GM21529 (cell line): ENCODE results near the gene ESRRA.
A peak's percentile ranks its signal among the peaks of the same experiment; 100 is the strongest.

Source experiments
- ATAC-seq: cut with Tn5 transposase; IDR thresholded peaks from one replicate; pipeline ENCODE4 v1.9.1; 2021; ENCODE audit not compliant: unreplicated experiment

Gene ESRRA

DNA sequence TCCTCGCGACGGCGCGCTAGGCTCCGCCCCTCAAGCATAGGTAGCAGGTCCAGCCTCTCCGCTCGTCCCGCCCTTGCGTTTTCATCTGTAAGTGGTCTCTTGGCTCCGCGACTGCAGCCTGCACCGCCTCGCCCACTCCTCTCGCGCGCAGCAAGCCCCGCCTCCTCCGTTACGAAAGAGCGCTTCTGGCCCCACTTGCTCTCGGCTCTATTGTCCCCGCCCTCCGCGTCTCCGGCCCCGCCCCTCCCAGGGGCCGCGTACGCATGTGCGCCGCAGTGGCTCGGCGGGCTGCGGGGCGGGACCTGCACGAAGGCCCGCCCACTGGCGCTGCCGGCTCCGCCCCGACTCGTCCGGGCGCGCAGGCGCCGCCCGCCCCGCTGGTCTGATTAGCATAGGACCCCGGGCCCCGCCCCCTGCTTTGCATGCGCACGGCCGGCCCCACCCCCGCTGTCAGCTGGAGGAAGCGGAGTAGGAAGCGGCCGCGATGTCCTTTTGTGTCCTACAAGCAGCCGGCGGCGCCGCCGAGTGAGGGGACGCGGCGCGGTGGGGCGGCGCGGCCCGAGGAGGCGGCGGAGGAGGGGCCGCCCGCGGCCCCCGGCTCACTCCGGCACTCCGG lies at the start of gene ESRRA:
Gene ESRRA (plus strand): TSS at position 450 of the 616 bp plus-strand sequence. CDS start 1,656 bp downstream, outside the sequence.
- ATAC-seq = peak; percentile 70

DNA sequence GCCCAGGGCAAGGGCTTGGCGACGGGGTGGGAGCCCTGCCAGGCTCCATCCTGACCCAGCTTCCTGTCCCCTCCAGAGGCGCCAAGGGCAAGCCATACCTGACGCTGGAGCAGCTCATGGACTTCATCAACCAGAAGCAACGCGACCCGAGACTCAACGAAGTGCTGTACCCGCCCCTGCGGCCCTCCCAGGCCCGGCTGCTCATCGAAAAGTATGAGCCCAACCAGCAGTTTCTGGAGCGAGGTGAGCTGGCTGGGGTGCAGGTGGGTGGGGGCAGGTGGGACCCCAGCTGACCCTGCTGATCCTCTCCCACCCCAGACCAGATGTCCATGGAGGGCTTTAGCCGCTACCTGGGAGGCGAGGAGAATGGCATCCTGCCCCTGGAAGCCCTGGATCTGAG lies 49.0 kb upstream of the ESRRA start:
- ATAC-seq = no peak

DNA sequence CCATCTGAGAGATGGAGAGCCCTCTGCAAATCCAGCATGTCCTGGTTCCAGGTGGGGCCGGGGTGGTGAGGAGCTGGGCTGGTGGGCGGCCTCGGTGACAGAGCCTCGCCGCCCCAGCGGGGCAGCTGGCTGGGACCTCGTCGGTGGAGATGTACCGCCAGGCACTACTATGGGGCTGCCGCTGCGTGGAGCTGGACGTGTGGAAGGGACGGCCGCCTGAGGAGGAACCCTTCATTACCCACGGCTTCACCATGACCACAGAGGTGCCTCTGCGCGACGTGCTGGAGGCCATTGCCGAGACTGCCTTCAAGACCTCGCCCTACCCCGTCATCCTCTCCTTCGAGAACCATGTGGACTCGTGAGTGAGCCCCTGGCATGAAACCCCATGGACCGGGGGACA lies 47.0 kb upstream of the ESRRA start:
- ATAC-seq = no peak

DNA sequence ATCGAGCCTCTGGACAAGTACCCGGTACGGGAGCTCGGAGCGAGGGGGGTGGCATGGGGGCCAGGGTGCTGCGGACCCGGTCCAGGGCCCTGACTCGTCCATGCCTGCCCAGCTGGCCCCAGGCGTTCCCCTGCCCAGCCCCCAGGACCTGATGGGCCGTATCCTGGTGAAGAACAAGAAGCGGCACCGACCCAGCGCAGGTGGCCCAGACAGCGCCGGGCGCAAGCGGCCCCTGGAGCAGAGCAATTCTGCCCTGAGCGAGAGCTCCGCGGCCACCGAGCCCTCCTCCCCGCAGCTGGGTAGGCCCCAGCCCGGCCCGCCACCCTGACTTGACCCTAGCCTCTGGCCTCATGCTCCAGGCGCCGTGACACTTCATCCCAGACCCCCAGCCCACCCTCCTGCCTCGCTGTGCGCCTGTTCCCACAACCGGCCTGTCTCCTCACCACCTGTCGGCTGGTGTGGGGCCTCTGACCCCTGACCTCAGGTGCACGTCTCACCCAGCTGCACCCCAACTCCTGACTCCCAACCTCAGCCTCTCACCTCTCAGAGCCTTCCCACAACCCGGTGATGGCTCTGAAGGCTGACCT lies 46.3 kb upstream of the ESRRA start:
- ATAC-seq = no peak

DNA sequence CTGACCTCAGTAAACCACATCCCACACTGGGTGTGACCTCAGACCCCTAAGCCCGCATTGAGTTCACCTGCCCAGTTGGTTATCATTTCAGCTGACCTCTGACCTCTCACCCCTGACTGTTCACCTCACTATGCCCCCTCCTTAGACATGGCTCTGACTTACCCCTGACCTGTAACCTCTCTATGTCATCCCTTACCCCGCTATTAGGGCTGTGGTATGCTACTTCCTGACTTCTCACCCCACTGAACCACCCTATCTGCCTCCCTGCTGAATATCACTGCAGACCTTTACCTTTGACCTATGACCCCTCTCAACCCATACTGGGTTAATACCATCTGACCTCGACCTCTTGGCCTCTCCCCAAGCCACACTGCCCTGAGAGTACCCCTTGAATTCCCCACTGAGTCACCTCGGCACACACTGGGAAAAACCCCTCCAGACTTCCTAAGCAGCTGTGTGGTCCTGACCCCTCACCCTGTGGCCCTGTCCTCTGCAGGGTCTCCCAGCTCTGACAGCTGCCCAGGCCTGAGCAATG lies 45.7 kb upstream of the ESRRA start:
- no peak for ATAC-seq

DNA sequence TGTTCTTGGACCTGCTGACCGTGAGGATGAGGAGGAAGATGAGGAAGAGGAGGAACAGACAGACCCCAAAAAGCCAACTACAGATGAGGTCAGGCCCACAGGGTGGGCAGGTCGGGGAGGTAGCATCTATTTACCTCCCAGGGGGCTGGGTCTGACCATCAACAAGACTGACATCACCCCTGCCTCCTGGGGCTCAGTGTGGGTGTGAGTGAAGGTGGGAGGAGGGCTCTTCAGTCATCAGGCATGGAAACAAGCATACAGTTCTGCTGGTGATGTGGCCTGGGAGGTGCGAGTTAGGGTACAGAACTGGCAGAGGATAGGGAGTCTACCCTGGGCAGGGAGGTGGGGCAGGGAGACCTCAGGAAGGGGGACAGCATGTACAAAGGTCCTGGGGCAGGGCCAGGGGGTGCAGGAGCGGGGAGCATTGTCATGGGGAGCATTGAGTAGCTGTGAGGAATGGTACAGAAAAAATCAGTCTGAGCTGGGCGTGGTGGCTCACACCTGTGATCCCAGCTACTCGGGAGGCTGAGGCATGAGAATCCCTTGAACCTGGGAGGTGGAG lies 45.1 kb upstream of the ESRRA start:
- ATAC-seq = no peak

DNA sequence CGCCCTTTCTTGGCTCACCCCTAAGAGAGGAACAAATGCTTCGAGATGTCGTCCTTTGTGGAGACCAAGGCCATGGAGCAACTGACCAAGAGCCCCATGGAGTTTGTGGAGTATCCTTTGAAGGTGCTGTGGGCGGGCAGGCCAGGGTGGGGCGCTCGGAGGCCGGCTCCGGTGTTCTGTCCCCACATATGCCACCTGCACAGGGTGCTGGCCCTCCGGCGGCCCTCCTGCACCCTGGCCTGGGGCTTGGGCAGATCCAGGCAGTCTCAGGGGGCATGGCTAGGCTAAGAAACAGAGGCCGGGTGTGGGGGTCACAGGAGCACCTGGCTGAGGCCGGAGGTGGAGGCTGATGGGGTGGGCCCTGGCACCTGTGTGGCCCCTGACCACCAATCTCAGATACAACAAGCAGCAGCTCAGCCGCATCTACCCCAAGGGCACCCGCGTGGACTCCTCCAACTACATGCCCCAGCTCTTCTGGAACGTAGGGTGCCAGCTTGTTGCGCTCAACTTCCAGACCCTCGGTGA lies 43.7 kb upstream of the ESRRA start:
- ATAC-seq = no peak

DNA sequence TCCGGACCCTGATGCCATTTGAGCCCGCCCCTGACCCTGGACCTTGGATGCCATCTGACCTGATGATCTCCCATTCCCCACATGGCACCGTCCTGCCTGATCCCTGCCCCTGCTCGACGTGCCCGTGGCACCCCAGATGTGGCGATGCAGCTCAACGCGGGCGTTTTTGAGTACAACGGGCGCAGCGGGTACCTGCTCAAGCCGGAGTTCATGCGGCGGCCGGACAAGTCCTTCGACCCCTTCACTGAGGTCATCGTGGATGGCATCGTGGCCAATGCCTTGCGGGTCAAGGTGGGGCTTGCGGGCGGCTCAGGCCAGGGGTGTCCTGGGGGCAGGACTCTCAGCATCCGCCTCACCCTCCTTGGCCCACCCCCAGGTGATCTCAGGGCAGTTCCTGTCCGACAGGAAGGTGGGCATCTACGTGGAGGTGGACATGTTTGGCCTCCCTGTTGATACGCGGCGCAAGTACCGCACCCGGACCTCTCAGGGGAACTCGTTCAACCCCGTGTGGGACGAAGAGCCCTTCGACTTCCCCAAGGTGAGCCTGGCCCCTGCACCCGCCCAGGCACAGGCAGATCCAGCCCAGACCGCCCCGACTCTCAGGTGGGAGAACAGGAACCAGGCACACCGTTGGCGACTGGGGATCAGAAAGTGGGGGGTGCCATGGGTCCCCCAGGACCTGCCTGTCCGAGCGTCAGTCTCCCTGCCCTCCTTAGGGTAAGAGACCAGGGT lies 42.9 kb upstream of the ESRRA start:
- ATAC-seq = no peak

DNA sequence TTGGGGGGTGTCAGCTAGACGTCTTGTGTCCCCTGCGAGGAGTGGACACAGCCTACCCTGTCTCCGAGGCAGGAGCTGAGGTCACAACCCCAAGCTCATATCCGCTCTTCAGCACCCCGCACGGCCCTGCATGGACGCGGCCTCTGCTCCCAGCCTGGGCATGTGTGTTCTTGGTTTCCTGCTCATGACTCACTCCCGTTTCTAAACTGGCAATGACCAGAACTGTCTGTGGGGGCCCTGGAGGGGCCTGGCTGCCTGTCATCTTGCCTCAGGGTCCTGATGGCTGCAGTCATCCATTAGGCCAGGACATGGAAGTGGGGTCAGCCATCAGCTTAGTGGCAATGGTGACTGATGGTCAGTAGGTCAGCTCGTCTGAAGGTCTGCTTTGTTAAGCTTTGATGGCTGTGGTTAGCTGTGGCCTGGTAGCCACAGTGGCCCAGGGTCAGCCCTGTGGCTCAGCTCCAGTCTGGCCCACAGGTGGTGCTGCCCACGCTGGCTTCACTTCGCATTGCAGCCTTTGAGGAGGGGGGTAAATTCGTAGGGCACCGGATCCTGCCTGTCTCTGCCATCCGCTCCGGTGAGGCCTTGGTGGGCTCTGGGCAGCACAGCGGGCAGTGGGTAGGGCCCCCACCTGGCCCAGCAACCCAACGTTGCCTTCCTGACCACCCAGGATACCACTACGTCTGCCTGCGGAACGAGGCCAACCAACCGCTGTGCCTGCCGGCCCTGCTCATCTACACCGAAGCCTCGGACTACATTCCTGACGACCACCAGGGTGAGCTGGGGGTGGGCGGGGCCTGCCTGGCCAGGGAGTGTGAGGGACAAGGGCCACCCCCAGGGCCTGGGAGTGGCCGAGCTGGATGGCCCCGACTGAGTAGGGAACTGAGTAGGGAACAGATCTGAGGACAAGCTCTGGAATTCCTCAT lies 42.0 kb upstream of the ESRRA start:
- ATAC-seq = no peak

DNA sequence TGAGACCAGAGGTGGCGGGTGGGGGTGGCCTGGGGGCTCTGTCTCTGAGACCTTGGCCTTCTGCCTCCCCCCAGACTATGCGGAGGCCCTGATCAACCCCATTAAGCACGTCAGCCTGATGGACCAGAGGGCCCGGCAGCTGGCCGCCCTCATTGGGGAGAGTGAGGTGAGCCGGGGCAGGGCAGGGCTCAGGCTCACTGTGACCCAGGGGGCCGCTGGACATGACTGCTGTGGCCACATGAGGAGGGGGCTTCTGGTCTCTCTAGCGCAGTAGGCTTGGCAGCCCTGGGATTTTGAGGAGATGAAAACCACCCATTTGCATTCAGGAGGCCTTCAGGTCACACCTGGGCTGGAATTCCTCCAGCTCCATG lies 41.4 kb upstream of the ESRRA start:
- ATAC-seq = no peak

DNA sequence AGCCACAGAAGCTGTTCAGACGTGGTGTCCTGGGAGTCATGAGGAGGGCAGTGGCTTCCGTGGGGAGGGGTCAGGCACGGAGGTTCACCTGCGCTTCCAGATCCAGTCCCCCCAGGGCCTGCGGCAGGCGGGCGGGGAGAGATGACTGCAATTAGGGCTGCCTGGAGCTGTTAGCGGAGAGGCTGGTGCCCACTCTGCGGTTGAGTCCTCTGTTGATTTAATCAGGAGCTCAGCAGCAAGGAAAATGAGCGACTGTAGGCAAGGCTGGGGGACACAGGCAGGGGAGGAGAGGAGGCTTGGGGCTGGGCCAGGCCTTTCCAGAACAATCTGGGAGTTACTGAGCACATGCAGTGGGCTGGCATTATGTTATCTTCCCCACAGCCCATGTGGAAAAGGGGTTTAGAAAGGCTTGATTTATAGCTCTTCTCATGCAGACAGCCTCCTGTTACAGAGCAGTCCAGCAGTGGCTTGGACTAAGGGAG lies 40.9 kb upstream of the ESRRA start:
- ATAC-seq = no peak

DNA sequence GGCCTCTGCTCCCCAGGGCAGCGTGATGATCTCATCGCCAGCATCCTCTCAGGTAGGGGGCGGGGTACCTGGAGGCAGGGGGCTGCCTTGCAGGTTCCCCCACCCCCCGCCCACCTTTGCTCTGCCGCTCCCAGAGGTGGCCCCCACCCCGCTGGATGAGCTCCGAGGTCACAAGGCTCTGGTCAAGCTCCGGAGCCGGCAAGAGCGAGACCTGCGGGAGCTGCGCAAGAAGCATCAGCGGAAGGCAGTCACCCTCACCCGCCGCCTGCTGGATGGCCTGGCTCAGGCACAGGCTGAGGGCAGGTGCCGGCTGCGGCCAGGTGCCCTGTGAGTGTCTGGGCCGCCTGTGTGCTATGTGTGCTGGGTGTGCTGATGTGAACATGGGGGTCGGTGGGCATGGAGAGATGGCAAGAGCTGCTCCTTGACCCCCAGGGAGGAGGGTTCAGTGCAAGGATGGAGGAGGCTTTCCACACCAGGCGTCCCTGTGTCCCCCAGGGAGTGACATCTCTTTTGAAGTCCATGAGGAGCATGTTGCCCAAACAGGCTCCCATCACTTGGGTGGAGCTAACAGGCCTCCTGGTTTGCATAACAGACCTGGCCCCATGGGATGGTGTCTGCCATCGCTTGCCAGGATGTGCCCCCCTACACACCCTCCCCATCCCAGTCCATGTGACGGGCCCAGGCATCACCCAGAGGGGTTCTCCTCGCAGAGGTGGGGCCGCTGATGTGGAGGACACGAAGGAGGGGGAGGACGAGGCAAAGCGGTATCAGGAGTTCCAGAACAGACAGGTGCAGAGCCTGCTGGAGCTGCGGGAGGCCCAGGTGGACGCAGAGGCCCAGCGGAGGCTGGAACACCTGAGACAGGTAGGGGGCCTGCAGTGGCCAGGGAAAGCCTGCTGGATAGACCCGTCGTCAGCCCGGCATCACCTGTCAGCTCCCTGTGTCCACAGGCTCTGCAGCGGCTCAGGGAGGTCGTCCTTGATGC lies 39.9 kb upstream of the ESRRA start:
- no peak for ATAC-seq

DNA sequence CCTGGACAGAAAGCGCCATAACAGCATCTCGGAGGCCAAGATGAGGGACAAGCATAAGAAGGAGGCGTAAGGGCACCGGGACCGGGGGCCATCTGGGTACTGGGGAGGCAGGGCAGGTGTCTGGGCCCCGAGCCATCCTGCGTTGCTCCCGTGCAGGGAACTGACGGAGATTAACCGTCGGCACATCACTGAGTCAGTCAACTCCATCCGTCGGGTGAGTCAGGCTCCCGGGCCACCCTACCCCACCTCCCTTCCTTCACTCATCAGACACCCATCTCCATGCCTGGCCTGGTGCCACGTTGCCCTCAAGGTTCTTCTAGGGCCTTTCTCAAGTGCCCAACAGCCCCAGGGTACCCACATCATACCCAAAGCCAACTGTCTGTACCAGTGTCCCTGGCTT lies 39.0 kb upstream of the ESRRA start:
- no peak for ATAC-seq

DNA sequence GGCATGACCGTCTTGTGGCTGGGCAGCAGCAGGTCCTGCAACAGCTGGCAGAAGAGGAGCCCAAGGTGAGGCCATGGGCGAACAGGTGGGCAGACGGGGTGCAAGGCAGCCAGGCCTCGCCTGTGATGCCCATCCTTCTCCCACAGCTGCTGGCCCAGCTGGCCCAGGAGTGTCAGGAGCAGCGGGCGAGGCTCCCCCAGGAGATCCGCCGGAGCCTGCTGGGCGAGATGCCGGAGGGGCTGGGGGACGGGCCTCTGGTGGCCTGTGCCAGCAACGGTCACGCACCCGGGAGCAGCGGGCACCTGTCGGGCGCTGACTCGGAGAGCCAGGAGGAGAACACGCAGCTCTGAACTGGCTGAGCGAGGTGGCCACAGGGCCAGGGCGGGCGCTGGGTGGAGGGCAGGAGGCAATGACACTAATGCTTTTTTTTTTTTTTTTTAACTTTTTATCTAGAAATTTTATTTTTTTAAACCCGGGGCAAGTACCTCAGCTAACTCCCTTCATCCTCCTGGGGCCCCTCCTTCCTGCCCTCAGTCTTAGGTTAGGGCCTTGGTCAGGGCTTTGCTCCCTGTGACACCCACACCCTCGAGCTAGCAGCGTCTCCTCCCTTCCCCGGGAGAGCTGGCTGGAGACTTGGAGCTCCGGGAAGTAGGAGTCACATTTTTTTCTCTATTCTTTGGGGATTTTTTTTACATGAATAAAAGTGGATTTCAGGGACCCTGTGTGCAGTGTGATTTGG lies 37.9 kb upstream of the ESRRA start:
- no peak for ATAC-seq

DNA sequence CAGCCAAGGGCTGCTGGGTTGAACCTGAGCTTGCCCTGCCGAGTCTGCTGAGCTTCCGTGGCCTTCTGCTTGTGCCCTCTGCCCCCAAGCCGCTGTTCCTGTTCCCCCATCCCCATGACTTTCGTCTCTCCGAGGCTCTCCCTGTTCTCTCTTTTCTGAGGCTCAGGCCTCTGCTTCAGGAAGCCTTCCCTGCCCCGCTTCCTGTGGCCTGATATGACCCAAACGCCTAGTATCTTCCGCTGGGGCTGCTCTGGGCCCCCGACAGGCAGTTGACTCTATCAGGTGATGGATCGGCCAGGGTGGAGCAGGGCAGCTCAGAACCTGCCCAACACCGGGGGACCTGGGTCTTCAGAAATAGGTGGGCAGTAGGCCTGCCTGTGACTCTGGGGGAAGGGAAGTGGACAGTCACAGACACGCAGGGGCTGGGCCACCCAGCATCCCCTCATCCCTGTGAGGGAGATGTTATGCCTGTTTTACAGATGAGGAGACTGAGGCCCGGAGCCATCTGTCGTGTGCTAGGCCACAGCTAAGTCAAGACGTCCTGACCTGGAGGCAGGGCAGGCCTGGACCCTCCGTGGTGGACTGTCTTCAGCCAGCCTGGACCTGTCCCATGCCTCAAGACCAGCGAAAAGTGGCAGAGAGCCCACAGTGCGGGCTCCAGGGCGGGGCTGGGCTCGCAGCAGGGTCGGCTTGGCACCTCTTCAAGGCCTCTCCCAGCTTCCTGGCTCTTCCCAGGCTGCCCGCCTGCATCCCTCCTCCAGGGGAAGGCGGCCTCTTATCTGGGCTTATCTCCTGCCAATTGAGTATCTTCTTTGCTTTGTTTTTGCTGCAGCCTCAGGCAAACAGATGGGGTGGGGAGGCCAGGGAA lies 37.1 kb upstream of the ESRRA start:
- no peak for ATAC-seq

DNA sequence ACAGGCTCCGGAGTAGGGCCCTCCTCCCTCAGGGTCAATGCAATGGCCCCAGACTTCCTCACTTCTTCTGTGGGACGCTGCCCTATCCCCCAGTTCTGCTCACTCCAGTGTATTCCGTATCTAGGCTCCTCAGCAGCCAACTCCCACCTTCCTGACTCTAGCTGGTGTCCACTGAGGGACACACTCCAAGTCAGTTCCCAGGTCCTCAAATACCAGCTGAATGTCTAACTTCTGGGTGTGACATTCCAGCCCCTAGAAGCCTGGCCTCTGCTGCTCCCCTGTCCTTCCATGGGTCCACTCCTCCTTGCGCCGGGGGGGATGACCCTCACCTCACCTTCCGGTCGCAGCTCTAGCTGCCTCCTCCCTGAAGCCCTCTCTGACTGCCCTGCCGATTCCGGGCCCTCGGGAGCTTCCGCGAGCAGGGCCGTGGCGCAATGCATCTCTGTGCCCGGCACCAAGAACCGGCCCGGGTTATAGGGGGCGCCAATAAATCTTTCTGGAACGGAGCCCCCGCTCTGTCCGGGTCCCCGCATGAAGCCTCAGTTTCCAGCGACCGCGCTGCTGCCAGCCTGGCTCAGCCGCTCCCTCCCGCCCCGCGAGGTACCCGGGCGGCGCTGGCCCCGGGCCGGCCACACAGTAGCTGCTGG lies 36.3 kb upstream of the ESRRA start:
- peak; percentile 25 for ATAC-seq

DNA sequence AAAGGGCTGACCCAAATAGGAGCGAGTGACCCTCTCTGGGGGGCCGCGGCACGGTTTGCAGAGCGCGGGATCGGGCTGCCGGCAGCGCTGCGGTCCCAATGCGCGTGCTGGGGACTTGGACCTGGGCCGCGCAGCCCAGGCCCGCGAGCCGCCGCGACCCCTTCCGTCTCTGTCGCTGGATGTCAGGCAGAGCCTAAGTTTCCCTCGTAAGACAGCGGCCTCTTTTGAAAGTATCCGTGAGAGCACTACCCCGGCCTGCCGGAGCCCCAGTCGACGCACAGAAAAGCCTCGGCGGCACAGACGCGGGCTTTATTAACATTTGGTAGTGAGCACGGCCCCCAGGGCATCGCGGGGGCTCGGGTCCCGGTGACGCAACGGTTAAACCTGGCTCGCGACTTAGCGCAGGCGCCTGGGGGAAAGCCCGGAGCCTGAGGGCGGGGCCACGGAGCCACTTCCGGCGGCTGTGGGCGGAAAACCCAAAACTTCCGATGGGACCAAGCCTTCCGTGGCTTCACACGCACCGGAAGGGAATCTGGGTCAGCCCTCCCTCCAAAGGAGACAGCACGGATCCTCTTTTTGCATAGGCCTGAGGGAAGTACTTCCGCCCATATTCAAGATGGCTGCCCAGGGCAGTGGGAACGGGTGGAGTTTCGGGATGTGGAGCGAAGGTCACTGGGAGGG lies 35.6 kb upstream of the ESRRA start:
- peak; percentile 62 for ATAC-seq
